Pons (tissue), 1 donor: ENCODE results near the gene KLHL5.
A peak's percentile ranks its signal among the peaks of the same experiment; 100 is the strongest.

Experiments
- DNase-seq: peaks from one replicate; pipeline ENCODE4 v3.0.0-alpha.2; 2016; ENCODE audit warnings: low spot score

The KLHL5 gene

GRCh38 chr4:39043861-39044363 lies 18.1 kb upstream of the KLHL5 start:
- DNase-seq = no peak

GRCh38 chr4:39044364-39044955 lies 17.6 kb upstream of the KLHL5 start:
- peak; percentile 94 for DNase-seq

- DNase-seq = no peak
These were observed 16.8 kb upstream of the KLHL5 start for GRCh38 chr4:39044956-39045826.

GRCh38 chr4:39045827-39046221 lies 16.2 kb upstream of the KLHL5 start:
- no peak for DNase-seq

GRCh38 chr4:39046249-39046648 lies 15.8 kb upstream of the KLHL5 start:
- DNase-seq = peak; percentile 56

GRCh38 chr4:39047681-39048080 lies 14.4 kb upstream of the KLHL5 start:
- DNase-seq = no peak

- no peak for DNase-seq
These were observed 13.7 kb upstream of the KLHL5 start for GRCh38 chr4:39048311-39048710.

- DNase-seq = no peak
These were observed 11.4 kb upstream of the KLHL5 start for GRCh38 chr4:39050590-39050989.

GRCh38 chr4:39051492-39051891 lies 10.5 kb upstream of the KLHL5 start:
- DNase-seq = no peak

- no peak for DNase-seq
These were observed 8.0 kb upstream of the KLHL5 start for GRCh38 chr4:39053983-39054382.

- no peak for DNase-seq
These were observed 7.5 kb upstream of the KLHL5 start for GRCh38 chr4:39054497-39054896.

GRCh38 chr4:39056023-39056422 lies 6.0 kb upstream of the KLHL5 start:
- DNase-seq = no peak

- no peak for DNase-seq
These were observed 575 bp upstream of the KLHL5 start for GRCh38 chr4:39061457-39061856.

GRCh38 chr4:39062770-39063097 lies 702 bp downstream of the KLHL5 start:
- DNase-seq = no peak

- DNase-seq = no peak
These were observed 1.4 kb downstream of the KLHL5 start for GRCh38 chr4:39063430-39063829.

GRCh38 chr4:39066371-39066770 lies 4.3 kb downstream of the KLHL5 start:
- DNase-seq = no peak

- DNase-seq = no peak
These were observed 5.0 kb downstream of the KLHL5 start for GRCh38 chr4:39067031-39067430.

GRCh38 chr4:39067451-39067850 lies 5.4 kb downstream of the KLHL5 start:
- DNase-seq = no peak

- DNase-seq = no peak
These were observed 6.9 kb downstream of the KLHL5 start for GRCh38 chr4:39068907-39069306.

GRCh38 chr4:39078829-39079228 lies 16.8 kb downstream of the KLHL5 start:
- DNase-seq = no peak

GRCh38 chr4:39083164-39083563 lies 21.1 kb downstream of the KLHL5 start:
- no peak for DNase-seq

GRCh38 chr4:39085891-39086290 lies 23.9 kb downstream of the KLHL5 start:
- DNase-seq = no peak

GRCh38 chr4:39096847-39097246 lies 34.8 kb downstream of the KLHL5 start:
- peak; percentile 13 for DNase-seq

- no peak for DNase-seq
These were observed 35.3 kb downstream of the KLHL5 start for GRCh38 chr4:39097290-39097689.
